ENCODE measurements around the gene AIRE. TPM values are rescaled to one million over a fixed set of nuclear protein-coding genes. Genes with fewer than 3 reads are reported as not detected.

AIRE gene
- total RNA-seq, 1 experiment from 2014 or later, result 0.09 TPM

GRCh38 chr21:44295646-44296045 lies 10.0 kb downstream of the AIRE start:
- ATAC-seq (no peak), DNase-seq (ENCODE audit: low spot score) (no peak)
- H3K4me3 Mint-ChIP-seq, result no peak overlapping the region
- no peaks in the 10 kb centered on the region for H3K9me3 Mint-ChIP-seq
- peaks cover 11% of the 10 kb centered on the region for H3K27me3 Mint-ChIP-seq (ENCODE audit: low read depth)
- peaks cover 4% of the 10 kb centered on the region for H3K4me1 Mint-ChIP-seq
- no peak overlapping the region for H3K27ac Mint-ChIP-seq
- CTCF ChIA-PET, result interaction anchor here (1.1 kb wide), 1 partner anchor 28 kb away, joined by 3 read pairs; no protein-coding TSS in a partner anchor
- TF ChIP-seq GTF2I (CRISPR knock-in tag; conservative IDR thresholded peaks at IDR 0.05), result no peak
- TF ChIP-seq, protein P1, sequence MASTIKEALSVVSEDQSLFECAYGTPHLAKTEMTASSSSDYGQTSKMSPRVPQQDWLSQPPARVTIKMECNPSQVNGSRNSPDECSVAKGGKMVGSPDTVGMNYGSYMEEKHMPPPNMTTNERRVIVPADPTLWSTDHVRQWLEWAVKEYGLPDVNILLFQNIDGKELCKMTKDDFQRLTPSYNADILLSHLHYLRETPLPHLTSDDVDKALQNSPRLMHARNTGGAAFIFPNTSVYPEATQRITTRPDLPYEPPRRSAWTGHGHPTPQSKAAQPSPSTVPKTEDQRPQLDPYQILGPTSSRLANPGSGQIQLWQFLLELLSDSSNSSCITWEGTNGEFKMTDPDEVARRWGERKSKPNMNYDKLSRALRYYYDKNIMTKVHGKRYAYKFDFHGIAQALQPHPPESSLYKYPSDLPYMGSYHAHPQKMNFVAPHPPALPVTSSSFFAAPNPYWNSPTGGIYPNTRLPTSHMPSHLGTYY (CRISPR knock-in tag; IDR thresholded peaks at IDR 0.05), result no peak
- TF ChIP-seq, protein P2, sequence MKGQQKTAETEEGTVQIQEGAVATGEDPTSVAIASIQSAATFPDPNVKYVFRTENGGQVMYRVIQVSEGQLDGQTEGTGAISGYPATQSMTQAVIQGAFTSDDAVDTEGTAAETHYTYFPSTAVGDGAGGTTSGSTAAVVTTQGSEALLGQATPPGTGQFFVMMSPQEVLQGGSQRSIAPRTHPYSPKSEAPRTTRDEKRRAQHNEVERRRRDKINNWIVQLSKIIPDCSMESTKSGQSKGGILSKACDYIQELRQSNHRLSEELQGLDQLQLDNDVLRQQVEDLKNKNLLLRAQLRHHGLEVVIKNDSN (CRISPR knock-in tag; IDR thresholded peaks at IDR 0.05), result no peak
- TF ChIP-seq TEAD4 (CRISPR knock-in tag; IDR thresholded peaks at IDR 0.05), result no peak
- TF ChIP-seq KAT7 (CRISPR knock-in tag; IDR thresholded peaks at IDR 0.05; ENCODE audit: borderline replicate concordance), result no peak
- no peaks in the 10 kb centered on the region for H3K36me3 Mint-ChIP-seq
- POLR2A ChIA-PET, result no interaction called here

GRCh38 chr21:44296103-44296519 lies 10.4 kb downstream of the AIRE start:
- no peak overlapping the region for H3K4me3 Mint-ChIP-seq
- POLR2A ChIA-PET, result no interaction called here
- H3K27me3 Mint-ChIP-seq (ENCODE audit: low read depth), result peaks cover 11% of the 10 kb centered on the region
- H3K27ac Mint-ChIP-seq, result no peak overlapping the region
- no peaks in the 10 kb centered on the region for H3K9me3 Mint-ChIP-seq
- TF ChIP-seq, protein P3, sequence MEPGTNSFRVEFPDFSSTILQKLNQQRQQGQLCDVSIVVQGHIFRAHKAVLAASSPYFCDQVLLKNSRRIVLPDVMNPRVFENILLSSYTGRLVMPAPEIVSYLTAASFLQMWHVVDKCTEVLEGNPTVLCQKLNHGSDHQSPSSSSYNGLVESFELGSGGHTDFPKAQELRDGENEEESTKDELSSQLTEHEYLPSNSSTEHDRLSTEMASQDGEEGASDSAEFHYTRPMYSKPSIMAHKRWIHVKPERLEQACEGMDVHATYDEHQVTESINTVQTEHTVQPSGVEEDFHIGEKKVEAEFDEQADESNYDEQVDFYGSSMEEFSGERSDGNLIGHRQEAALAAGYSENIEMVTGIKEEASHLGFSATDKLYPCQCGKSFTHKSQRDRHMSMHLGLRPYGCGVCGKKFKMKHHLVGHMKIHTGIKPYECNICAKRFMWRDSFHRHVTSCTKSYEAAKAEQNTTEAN (CRISPR knock-in tag; IDR thresholded peaks at IDR 0.05), result no peak
- no peak for TF ChIP-seq JAZF1 (CRISPR knock-in tag; IDR thresholded peaks at IDR 0.05)
- TF ChIP-seq, protein P4, sequence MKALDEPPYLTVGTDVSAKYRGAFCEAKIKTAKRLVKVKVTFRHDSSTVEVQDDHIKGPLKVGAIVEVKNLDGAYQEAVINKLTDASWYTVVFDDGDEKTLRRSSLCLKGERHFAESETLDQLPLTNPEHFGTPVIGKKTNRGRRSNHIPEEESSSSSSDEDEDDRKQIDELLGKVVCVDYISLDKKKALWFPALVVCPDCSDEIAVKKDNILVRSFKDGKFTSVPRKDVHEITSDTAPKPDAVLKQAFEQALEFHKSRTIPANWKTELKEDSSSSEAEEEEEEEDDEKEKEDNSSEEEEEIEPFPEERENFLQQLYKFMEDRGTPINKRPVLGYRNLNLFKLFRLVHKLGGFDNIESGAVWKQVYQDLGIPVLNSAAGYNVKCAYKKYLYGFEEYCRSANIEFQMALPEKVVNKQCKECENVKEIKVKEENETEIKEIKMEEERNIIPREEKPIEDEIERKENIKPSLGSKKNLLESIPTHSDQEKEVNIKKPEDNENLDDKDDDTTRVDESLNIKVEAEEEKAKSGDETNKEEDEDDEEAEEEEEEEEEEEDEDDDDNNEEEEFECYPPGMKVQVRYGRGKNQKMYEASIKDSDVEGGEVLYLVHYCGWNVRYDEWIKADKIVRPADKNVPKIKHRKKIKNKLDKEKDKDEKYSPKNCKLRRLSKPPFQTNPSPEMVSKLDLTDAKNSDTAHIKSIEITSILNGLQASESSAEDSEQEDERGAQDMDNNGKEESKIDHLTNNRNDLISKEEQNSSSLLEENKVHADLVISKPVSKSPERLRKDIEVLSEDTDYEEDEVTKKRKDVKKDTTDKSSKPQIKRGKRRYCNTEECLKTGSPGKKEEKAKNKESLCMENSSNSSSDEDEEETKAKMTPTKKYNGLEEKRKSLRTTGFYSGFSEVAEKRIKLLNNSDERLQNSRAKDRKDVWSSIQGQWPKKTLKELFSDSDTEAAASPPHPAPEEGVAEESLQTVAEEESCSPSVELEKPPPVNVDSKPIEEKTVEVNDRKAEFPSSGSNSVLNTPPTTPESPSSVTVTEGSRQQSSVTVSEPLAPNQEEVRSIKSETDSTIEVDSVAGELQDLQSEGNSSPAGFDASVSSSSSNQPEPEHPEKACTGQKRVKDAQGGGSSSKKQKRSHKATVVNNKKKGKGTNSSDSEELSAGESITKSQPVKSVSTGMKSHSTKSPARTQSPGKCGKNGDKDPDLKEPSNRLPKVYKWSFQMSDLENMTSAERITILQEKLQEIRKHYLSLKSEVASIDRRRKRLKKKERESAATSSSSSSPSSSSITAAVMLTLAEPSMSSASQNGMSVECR (CRISPR knock-in tag; IDR thresholded peaks at IDR 0.05; ENCODE audit: borderline replicate concordance), result no peak
- no peak for TF ChIP-seq KAT7 (CRISPR knock-in tag; IDR thresholded peaks at IDR 0.05; ENCODE audit: borderline replicate concordance)
- TF ChIP-seq ESRRA (CRISPR knock-in tag; IDR thresholded peaks at IDR 0.05; ENCODE audit: borderline replicate concordance), result no peak
- no peak for ATAC-seq
- peaks cover 7% of the 10 kb centered on the region for H3K4me1 Mint-ChIP-seq
- CTCF ChIA-PET, result interaction anchor here (1.1 to 2.7 kb wide), 2 partner anchors 9 to 28 kb away, joined by 3 to 22 read pairs; no protein-coding TSS in a partner anchor
- DNase-seq (ENCODE audit: low spot score), result no peak
- no peaks in the 10 kb centered on the region for H3K36me3 Mint-ChIP-seq

DNA sequence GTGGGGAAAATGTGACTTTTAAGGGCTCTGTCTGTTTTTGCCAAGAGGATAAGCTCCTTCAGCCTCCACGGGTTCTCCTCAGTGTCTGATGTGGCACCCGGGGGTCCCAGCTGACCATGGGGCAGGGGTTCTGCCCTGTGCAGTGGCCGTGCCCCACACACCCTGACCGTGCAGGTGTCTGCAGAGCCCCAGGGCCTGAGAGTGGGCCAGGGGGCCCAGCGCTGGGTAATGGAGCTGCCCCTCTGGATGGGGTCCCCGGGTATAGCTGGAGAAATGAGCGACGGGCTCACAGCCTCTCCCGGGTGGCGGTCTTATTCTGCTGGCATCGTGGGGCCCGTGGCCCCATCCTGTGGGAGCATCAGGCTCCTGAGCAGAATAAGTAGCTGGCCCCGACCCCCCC lies 11.2 kb downstream of the AIRE start:
- Mint-ChIP-seq H3K9me3 (no peaks in the 10 kb centered on the region), H3K4me3 (no peak overlapping the region), H3K27me3 (ENCODE audit: low read depth) (peaks cover 11% of the 10 kb centered on the region), H3K4me1 (peaks cover 12% of the 10 kb centered on the region), H3K27ac (no peak overlapping the region), H3K36me3 (no peaks in the 10 kb centered on the region)
- ATAC-seq, result no peak
- CTCF ChIA-PET, result interaction anchor here (0.6 to 2.7 kb wide), 20 partner anchors 10 to 568 kb away, joined by 3 to 22 read pairs (median 5); partner anchors contain the start of gene DNMT3L
- DNase-seq (ENCODE audit: low spot score), result no peak
- POLR2A ChIA-PET, result no interaction called here
- TF ChIP-seq NR1H2 (CRISPR knock-in tag; IDR thresholded peaks at IDR 0.05), result no peak
- no peak for TF ChIP-seq AR (CRISPR knock-in tag; IDR thresholded peaks at IDR 0.05)
- TF ChIP-seq TP53 (CRISPR knock-in tag; IDR thresholded peaks at IDR 0.05), result no peak
- TF ChIP-seq, protein P5, sequence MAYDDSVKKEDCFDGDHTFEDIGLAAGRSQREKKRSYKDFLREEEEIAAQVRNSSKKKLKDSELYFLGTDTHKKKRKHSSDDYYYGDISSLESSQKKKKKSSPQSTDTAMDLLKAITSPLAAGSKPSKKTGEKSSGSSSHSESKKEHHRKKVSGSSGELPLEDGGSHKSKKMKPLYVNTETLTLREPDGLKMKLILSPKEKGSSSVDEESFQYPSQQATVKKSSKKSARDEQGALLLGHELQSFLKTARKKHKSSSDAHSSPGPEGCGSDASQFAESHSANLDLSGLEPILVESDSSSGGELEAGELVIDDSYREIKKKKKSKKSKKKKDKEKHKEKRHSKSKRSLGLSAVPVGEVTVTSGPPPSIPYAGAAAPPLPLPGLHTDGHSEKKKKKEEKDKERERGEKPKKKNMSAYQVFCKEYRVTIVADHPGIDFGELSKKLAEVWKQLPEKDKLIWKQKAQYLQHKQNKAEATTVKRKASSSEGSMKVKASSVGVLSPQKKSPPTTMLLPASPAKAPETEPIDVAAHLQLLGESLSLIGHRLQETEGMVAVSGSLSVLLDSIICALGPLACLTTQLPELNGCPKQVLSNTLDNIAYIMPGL (CRISPR knock-in tag; IDR thresholded peaks at IDR 0.05), result no peak
- TF ChIP-seq TCF7 (CRISPR knock-in tag; IDR thresholded peaks at IDR 0.05; ENCODE audit: low read depth), result no peak
- TF ChIP-seq AFF4 (CRISPR knock-in tag; IDR thresholded peaks at IDR 0.05; ENCODE audit: borderline replicate concordance), result no peak
